GM19468 (cell line): ENCODE data around the gene NELL1.
"Not testable (repeated sequence)": the region's sequence is repeated elsewhere in the genome, so short reads cannot be mapped to it uniquely, and the experiment has no call there.

Experiments
- ATAC-seq: cut with Tn5 transposase; IDR thresholded peaks from one replicate; pipeline ENCODE4 v1.9.1; 2021; ENCODE audit warnings: mild to moderate bottlenecking, moderate library complexity, moderate number of reproducible peaks; ENCODE audit not compliant: unreplicated experiment; ENCODE audit errors: extremely low read depth

The NELL1 gene

DNA sequence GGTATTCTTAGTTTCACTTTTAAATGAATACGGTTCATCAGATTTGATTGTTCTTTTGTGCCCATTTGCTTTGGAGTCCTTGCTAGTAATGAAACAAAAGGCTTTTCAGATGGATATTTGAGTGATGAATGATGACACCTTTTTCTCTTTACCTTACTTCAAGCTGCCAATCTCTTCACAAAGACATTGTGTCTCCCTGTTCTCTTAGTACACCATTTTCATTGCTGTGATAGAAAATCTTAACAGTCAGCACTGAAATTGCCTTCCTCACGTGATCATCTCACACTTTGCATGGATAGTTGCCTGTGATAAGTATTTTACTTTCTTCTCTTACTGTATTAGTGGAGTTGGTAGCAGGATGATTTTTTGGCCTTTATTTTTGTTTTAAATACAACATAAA is 396.6 kb downstream of the NELL1 start:
- ATAC-seq = no peak

DNA sequence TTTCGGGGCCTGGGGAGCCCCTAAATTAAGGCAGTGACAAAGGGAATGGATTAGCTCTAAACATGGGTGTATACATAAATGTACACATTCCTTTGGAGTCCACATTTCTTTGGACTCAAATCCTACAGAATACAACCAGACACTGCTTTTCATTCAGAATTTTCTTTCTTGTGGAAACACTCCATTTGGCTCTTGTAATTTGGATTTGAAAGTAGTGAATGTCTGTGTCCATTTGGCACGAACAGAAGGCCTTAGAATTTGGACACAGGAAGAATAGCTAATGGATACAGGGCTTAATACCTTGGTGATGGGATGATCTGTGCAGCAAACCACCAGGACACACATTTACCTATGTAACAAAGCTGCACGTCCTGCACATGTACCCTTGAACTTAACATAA is 399.5 kb downstream of the NELL1 start:
- no peak for ATAC-seq

DNA sequence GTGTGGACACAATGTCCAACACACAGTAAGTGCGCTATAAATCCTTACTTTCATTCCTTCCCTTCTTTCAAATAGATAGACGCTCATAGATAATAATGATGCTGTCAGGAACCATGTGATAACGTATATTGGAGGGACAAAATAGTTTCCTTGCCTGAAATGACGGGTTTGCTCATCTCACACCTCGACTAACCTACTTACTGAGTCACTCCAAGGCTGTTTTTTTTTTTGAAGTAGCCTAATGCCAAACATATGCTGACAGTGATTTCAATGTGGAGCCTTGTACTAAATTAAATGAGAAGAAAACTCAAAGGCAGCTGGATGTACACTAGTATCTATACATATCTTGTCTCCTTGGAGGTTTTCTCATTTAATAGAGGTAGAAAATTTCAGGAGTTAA is 400.5 kb downstream of the NELL1 start:
- no peak for ATAC-seq

DNA sequence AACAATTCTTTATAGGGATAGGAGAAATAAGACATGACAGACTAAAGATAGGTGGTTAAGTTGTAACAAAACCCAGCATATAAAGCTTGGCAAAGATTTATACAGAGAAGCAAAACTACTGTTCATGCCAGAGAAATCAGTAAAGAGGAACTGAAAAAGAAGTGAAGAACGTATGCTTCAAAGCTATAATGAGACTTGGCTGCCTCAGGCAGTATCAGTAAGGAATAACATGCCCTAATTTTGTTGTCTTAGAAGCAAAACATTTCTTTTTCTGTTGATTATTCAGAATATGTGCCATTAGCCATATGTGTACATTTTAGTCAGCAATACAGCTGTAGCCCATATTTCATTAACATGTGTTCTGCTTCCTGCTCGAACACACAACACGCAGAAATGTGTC is 403.2 kb downstream of the NELL1 start:
- ATAC-seq = peak; percentile 54

DNA sequence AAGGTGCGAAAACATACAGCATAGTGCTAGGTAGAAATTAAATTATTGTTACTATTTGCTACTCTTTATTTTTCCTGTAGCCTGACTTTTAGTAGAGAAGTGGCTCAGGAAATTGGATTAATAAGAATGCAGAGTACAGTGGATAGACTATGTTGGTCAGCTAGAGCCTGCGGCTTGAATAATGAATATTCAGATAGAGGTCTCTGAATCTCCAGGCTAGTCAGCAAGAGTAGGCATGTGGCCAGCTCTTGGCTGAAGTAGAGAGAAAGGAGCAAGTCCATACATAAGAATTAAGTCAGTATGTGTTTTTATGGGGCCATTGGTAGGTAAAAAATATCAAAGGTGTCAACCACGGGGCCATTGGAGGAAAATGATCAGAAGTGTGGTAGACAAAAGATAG is 413.5 kb downstream of the NELL1 start:
- no peak for ATAC-seq

DNA sequence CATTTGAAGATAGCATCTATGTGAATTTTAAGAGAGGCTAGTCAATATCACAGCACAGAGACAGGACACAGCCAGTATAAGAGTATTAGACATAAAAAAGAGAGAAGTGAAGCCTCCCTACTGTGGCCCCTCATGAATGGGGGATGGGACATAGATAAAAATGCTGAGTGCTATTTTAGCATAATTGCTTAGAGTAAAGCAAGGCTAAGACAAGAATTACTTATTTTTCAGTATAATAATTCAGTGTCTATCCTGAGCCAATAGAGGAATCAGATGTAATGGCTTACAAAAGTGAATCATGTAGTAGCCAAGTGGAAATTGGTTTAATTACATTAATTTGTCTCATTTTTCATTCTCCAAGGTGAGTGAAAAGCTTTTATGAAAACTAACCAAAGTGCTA is 419.5 kb downstream of the NELL1 start:
- no peak for ATAC-seq

DNA sequence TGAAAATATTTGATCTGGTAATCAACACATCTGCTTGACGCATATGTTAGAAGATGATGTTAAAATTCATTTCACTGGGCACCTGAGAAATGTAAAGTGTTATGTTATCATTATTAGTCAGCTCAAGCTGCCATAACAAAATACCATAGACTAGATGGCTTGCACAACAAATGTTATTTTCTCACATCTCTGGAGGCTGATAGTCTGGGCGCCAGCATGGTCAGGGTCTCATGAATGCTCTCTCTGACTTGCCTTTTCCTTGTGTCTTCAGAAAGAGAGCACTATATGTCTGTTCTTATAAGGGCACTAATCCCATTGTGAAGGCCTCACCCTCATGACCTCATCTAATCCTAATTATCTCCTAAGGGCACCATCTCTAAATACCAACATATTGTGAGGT is 435.3 kb downstream of the NELL1 start:
- ATAC-seq = no peak

DNA sequence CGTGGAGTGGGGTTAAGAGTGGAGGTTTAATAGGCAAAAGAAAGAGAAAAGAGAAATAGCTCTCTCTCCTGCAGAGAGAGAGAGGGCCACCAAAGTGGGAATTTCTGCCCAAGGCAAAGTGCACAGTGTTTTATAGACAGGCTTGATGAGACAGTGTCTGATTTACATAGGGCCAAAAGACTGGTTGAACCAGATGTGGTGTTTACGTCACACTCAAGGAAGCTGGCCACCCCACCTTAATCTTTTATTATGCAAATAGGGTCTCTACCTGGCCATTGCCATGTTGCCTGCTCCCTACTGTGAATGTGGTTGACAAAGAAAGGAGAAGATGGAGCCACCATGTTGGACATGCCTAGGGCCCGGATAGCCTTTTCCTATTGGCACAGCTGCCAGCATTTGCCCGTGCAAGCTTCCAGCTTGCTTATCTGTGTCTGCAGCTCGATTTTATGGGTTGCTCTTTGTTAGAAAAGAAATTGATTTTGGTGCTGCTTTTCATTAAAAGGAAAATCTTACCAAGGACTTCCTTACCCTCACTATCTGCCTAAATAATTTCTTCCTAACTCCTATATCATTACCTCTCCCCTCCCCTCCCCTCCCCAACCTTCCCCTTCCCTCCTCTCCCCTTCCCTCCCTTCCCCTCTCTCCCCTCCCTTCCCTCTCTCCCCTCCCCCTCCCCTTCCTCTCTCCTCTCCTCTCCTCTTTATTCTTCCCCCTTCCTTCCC is 436.0 kb downstream of the NELL1 start:
- ATAC-seq = no peak

DNA sequence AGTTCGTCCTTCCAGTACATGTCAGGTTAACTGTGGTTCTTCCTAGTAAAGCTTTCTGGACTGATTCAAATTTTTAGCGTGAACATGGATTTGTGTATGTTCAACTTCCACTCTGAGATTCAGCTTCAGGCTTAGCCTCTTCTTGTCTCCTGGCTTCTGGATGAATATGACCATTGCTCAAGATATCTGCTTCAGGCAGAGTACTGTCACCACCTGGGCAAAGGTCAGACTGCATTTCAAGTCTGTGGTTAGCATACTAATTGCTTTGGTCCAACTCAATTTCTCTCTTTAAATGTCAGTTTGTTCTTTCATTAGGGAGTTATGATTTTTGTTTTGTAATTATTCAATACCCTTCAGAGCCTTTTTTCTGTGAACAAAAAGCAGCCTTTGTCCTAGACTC is 440.0 kb downstream of the NELL1 start:
- no peak for ATAC-seq

DNA sequence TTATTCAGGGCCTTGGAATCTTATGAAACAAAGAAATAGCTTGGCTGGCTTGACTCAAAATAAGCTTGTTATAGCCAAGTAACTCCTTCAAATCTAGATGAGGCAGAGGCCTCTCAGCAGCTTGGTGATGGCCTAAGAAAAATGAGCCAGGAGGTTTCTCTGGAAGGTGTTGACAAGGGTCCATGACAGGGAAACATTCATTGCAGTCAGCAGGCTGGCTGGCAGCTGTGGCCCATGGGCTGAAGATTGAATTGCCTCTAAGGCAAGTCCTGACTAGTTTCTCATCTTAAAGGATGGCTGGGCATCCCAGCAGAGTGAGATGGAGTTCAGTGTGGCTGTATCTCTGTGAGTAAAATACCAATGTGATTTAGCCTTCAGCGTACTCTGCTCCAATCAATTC is 441.0 kb downstream of the NELL1 start:
- ATAC-seq = no peak

DNA sequence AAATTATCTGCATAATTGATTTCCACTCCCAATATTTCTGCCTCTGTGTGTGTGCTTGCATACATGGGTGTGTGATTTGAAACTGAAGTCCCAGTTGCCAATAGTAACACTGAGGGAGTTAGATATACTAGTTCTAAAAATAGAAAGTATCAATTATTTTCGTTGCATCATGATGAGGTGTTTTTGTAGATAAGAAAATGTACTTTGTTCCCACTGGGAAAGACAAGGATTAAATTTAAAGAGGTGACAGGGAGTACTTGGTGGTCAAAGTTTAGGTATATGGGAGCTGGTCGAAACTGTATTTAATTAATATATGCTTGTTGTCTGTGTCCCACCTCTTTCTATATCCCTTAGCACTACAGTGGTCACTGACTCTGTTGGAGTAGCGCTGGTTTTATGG is 444.5 kb downstream of the NELL1 start:
- ATAC-seq = no peak

DNA sequence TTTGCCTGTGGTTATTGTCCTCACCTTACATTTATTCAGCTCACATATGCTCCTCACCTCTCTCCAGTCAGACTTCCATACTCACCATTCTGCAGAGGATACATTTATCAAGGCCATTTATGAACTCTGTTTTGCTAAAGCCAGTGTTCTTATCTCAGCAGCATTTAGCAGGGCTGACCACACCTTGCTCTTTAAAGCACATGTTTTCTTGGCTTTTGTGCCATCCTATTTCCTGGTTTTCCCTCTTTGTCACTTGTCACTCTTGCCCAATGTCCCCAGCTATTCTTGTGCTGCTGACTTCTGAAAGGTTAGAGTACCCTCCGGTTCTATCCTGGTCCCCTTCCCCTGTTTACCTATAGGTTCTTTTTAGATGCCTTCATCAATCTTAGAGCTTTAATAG is 446.6 kb downstream of the NELL1 start:
- no peak for ATAC-seq

DNA sequence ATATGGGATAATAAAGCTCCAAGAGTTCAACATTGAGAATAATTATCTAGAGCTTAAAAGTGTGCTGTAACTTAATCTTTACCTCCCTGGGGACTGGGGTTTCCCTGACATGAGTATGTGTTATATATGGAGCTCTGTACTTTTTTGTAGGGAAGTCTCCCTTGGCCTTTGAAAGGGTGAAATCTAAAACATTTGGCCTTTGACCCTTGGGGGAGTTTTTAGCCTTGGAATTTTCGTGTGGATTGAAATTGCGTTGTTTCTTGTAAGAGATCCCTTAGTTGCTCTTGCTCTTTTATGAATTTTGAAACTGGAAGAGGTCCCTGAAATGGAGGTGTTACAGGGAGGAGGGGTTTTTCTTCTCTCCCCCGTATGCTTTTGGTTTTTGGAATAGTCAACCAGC is 450.0 kb downstream of the NELL1 start:
- ATAC-seq = no peak

DNA sequence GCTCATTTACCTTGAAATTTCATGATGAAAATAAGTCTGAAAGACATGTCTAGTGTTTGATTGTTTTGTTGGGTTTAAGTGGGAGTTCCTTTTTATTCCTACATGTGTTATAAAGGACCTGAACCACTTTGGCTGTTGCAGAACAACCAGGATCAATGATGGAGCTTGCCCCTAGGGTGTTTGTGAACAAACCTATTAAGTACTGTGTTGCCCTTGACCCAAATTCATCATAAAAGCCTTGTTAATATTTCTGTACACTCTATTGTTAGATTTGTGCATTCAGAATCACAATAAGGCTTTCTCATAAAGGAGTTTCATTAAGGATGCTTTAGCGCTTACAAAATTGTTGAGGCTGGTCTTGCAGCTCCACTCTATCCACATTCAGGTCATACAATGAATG is 452.6 kb downstream of the NELL1 start:
- ATAC-seq = no peak

DNA sequence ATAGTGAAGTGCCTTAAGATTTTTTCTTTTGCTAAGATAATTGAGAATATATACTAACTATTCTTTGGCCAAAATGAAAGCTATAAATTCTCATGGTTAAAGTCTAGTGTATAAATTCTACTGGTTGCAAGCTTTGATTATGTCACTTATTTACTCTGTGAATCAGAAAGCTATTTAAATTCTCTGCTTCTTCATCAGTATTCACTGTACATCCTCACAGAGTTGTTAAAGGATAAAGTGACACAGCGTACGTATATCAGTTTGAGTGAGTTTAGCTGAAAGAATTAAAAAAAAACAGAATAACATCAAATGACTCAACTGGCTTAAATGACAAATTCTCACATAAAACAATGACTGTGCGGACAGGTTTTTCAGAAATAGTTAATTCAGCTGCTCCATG is 453.1 kb downstream of the NELL1 start:
- no peak for ATAC-seq

DNA sequence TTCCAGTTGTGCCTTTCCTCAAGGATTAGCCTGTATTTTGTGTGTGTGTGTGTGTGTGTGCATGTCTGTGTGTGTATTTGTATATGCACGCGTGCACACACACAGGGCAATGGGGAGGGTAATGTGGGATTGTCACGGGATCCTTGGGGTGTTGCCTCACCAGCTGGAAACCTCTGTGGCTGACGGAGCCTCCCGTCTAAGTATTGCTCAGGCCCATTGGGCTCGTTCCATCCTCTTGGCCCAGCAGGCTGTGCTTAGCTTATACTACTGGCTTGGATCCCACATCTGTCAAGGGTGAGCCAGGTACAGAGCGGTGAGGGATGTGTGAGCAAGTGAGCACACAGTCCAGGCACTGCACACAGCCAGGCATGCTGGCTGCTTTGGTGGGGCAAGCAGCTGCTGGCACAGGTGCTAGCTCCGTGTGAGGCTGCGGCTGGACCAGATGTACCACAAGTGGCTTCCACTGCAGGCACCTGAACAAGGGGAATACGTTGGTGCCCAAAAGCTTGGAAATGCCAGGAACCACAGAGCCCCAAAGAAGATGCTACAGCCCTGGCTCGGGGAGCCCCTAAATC is 462.8 kb downstream of the NELL1 start:
- no peak for ATAC-seq

DNA sequence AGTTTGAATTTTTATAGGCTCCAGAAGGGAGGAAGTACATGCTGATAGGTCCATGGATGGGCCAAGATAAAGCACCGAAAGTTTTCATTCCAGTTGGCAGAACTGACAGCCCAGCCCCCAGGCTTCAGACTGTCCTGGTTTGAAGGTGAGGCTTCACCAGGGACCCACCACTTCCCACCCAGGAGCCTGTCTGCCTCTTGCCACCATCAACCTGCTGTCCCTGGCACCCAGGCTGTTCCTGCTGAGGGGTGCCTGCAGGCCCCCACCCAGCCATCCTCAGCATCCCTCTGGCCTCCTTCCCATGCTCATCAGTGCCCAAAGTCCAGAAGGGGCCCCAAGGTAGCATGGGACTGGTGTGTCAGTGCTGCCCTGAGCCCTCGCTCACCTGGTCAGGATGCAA is 463.9 kb downstream of the NELL1 start:
- no peak for ATAC-seq

DNA sequence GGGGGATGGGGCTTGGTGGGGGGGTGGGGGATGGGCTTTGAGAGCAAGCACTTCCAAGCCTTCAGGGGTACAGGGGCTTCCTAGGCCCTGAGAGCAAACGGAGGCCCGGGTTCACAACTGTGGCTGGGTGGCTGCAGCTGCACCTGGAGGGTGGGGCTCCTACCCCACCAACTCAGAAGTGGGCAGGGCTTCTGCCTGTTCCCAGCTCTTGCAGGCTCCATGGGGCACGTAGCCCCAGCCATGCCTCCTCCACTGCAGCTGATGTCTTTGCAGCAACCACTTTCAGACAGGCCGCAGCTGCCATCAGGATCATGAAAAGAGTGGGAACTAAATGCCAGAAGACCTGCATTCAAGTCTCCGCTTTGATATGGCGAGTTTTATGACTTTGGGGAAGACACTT is 464.3 kb downstream of the NELL1 start:
- ATAC-seq = no peak

DNA sequence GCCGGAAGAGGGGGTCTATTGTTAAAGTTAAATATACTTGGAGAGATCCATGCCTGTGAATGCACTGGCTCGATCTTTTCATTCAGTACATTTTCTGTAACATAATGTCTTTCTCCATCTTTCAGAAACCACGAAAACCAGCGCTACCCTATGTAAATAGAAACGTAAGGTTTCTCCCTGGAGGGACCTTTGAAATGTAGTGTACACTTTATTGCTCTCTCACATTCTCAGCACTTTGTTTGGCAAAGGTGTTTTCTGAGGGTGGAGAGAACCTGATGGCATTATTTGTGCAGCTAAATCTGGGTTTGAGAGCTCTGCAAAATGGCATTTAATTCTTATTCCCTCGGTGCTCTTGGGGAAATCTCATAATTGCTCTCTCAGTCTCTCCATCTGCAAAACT is 468.4 kb downstream of the NELL1 start:
- ATAC-seq = no peak

DNA sequence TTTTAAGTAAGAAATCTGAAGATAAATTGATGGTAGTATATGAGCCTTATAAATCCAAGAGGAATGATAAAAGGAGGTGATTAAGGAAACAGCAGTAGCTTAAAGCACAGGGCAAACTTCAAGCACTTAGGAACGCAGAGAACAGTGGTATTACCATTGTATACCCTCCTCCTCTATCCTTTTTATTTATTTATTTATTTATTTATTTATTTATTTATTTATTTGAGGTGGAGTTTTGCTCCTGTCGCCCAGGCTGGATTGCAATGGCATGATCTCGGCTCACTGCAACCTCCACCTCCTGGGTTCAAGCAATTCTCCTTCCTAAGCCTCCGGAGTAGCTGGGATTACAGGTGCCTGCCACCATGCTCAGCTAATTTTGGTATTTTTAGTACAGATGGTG is 472.2 kb downstream of the NELL1 start:
- ATAC-seq = not testable (repeated sequence)

DNA sequence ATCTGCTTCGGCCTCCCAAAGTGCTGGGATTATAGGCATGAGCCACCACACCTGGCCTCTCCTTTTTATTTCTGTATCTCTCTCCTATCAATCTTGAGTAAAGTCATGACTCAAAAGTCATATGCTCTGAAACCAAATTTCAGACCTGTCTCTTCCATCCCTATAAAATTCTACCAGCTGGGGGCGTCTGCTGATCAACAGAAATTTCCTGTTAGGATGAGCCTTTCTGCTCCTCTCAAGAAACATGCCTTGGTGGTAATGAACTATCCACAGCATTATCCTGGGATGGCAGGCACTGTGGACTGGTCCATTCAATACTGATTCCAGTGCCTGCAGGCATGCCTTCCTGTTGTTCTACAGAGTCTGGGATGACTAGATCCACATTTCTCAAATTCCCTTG is 472.6 kb downstream of the NELL1 start:
- ATAC-seq = no peak

DNA sequence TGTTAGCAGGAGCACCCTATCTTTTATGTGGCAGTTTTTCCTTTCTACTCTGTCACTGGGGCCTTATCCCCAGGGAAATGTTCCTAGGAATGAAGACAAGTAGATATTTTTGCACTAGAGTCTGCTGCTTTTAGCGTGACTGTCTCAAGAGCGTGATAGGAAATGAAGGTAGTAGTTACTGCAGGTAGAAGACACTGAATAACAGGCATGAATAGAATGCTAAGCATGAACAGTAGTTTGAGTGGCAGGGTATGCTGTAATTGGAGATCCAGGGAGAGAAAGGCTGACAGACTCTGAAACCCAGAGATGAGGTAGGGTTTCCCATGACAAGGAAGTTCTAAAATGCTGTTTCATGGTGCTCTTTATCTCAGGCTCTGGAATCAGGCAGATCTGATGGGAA is 475.1 kb downstream of the NELL1 start:
- no peak for ATAC-seq
